ENCODE data around the gene UBE3D.

GRCh38 chr6:82921258-82921657 is 144.4 kb downstream of the UBE3D start:
- TF ChIP-seq CTCF (IDR thresholded peaks at IDR 0.05) (no peak), POLR2A (IDR thresholded peaks at IDR 0.05) (no peak)

Data from uterus (tissue), 2 donors.